Measurements from ENCODE around the gene GLIS1. TPM values are rescaled to one million over a fixed set of nuclear protein-coding genes. Genes with fewer than 3 reads are reported as not detected.

GLIS1 gene
- total RNA-seq, 4 donors from 2014 or later: 0.16 to 0.27 TPM; not detected in 2

DNA sequence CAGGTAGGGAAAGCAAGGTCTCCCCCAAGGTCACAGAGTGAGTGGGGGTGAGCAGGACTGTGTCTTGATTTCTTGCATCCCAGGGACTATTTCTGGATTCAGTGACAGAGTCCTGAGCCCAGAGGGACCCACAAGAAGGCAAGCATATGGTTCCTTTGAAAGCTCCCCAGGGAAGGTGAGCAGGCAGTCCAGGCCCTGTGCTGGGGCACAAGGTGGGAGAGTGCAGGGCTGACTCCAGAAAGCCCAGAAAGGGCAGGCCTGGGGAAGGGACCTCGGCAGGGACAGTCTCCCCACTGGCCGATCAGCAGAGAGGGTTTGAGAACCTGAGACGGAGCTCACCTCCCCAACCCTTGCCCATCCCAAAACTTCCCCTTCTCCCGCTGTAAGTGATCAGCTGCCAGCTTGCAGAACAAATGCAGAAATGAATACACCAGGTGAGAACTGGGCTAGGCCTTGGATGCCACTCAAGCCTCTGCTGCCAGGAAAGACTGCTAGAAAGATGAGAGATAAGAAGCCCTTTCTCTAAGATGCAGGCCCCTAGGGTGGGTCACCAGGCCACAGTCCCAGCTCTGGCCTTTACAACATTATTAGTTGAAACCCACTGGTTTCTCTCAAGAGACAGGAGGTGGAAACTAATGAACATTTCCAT is 121.0 kb downstream of the GLIS1 start:
- H3K27ac ChIP-seq: no peak overlapping the region
- peaks cover 0 to 6% (median 0%) of the 10 kb centered on the region in 3 donors for H3K4me1 ChIP-seq
- H3K36me3 ChIP-seq: no peaks in the 10 kb centered on the region
- H3K27me3 ChIP-seq: peaks cover 9% of the 10 kb centered on the region
- H3K4me3 ChIP-seq: no peak overlapping the region
- ATAC-seq: no peak
- no CpG with 5 or more reads among the region's 4 CpGs for WGBS, 2 donors (ENCODE audit: low coverage in 1 of 2)
- TF ChIP-seq POLR2AphosphoS5 (IDR thresholded peaks at IDR 0.05): no peak
- TF ChIP-seq, protein P1, sequence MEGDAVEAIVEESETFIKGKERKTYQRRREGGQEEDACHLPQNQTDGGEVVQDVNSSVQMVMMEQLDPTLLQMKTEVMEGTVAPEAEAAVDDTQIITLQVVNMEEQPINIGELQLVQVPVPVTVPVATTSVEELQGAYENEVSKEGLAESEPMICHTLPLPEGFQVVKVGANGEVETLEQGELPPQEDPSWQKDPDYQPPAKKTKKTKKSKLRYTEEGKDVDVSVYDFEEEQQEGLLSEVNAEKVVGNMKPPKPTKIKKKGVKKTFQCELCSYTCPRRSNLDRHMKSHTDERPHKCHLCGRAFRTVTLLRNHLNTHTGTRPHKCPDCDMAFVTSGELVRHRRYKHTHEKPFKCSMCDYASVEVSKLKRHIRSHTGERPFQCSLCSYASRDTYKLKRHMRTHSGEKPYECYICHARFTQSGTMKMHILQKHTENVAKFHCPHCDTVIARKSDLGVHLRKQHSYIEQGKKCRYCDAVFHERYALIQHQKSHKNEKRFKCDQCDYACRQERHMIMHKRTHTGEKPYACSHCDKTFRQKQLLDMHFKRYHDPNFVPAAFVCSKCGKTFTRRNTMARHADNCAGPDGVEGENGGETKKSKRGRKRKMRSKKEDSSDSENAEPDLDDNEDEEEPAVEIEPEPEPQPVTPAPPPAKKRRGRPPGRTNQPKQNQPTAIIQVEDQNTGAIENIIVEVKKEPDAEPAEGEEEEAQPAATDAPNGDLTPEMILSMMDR (IDR thresholded peaks at IDR 0.05): no peak
- no peak for TF ChIP-seq POLR2A (IDR thresholded peaks at IDR 0.05)
- TF ChIP-seq EP300 (IDR thresholded peaks at IDR 0.05): no peak
- no peaks in the 10 kb centered on the region for H3K9me3 ChIP-seq

DNA sequence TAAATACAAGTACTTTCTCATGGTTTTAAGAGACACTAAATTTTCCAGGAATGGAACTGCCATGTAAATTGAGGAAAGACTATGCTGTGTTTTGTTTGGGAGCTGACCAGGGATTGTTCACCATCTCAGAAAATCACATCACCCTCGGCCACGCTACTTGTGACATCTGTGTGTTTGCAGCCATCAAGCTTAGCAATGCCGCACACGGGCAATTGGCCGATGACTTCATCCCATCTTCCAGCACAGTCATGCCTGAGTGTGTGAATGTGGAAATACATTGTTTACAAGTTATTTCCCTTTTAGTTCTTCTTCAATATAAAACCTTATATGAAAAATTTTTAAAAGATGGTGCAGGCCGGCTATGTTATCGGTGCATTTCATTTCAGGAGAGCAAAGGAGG is 121.6 kb downstream of the GLIS1 start:
- H3K9me3 ChIP-seq: peaks cover 0 to under 1% (median 0%) of the 10 kb centered on the region in 3 donors
- WGBS, 2 donors (ENCODE audit: low coverage in 1 of 2): 77 to 81% methylated on average over 6 to 7 of the region's 7 CpGs
- H3K27ac ChIP-seq: no peak overlapping the region
- peaks cover 9% of the 10 kb centered on the region for H3K27me3 ChIP-seq
- ATAC-seq: no peak
- no peak overlapping the region for H3K4me3 ChIP-seq
- H3K4me1 ChIP-seq: peaks cover 0 to 6% (median 0%) of the 10 kb centered on the region in 3 donors
- TF ChIP-seq POLR2A (IDR thresholded peaks at IDR 0.05) (no peak), EP300 (IDR thresholded peaks at IDR 0.05) (no peak), POLR2AphosphoS5 (IDR thresholded peaks at IDR 0.05) (no peak)
- TF ChIP-seq, protein P1 (IDR thresholded peaks at IDR 0.05): no peak
- no peaks in the 10 kb centered on the region for H3K36me3 ChIP-seq

DNA sequence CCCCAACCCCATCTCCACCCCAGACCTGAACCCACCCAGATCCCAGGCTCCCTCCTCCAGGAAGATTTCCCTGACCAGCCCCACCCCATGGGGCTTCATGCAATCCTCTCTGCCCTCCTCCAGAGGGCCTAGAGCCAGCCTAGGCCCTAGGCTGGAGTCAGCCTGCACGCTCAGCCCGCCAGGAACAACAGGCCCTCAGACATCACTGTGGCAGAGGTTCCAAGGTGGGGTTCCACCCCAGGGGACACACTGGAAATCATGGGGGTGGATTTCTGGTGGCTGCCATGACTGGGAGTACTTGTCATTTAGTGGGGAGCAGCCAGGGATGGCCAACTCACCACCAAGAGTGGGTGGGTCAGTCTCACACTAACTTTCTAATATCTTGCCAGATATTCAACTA is 122.0 kb downstream of the GLIS1 start:
- H3K9me3 ChIP-seq: peaks cover 0 to 5% (median 0%) of the 10 kb centered on the region in 3 donors
- ATAC-seq: no peak
- no CpG with 5 or more reads among the region's 2 CpGs for WGBS, 2 donors (ENCODE audit: low coverage in 1 of 2)

DNA sequence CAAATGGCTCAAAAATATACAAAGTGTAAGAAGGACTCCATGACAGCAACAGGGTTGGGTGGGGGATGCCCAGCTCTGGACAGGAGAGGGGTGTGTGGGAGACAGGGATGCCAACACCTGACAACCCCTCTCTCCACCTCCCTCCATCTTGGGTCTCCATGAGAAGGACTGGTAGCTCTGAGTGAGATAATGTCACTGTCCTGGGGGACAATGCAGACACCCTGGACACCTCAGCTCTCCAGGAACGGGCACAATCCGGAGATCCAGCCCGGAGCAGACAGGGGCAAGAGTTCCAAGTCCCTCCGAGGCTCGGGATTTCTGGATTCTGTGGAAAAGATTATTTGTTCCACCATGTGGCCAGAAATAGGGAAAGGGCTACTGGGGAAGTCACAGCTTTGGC is 122.5 kb downstream of the GLIS1 start:
- no peak overlapping the region for H3K4me3 ChIP-seq
- H3K36me3 ChIP-seq: no peaks in the 10 kb centered on the region
- WGBS, 2 donors (ENCODE audit: low coverage in 1 of 2): 80% methylated on average over 5 of the region's 5 CpGs; no CpG with 5 or more reads in 1 of the 2 donors
- TF ChIP-seq, protein P1 (IDR thresholded peaks at IDR 0.05): no peak
- TF ChIP-seq POLR2A (IDR thresholded peaks at IDR 0.05): no peak
- no peak for TF ChIP-seq EP300 (IDR thresholded peaks at IDR 0.05)
- TF ChIP-seq POLR2AphosphoS5 (IDR thresholded peaks at IDR 0.05): no peak
- no peak for ATAC-seq
- peaks cover 0 to 6% (median 0%) of the 10 kb centered on the region in 3 donors for H3K4me1 ChIP-seq
- H3K9me3 ChIP-seq: peaks cover 0 to 9% (median 0%) of the 10 kb centered on the region in 3 donors
- peaks cover 9% of the 10 kb centered on the region for H3K27me3 ChIP-seq
- H3K27ac ChIP-seq: no peak overlapping the region

More for the DNA sequence above, 122.0 kb downstream of the GLIS1 start:
- no peak overlapping the region for H3K27ac ChIP-seq
- H3K4me3 ChIP-seq: no peak overlapping the region
- peaks cover 9% of the 10 kb centered on the region for H3K27me3 ChIP-seq
- no peaks in the 10 kb centered on the region for H3K36me3 ChIP-seq
- TF ChIP-seq POLR2A (IDR thresholded peaks at IDR 0.05): no peak
- TF ChIP-seq EP300 (IDR thresholded peaks at IDR 0.05): no peak
- no peak for TF ChIP-seq POLR2AphosphoS5 (IDR thresholded peaks at IDR 0.05)
- TF ChIP-seq, protein P1 (IDR thresholded peaks at IDR 0.05): no peak
- peaks cover 0 to 6% (median 0%) of the 10 kb centered on the region in 3 donors for H3K4me1 ChIP-seq

DNA sequence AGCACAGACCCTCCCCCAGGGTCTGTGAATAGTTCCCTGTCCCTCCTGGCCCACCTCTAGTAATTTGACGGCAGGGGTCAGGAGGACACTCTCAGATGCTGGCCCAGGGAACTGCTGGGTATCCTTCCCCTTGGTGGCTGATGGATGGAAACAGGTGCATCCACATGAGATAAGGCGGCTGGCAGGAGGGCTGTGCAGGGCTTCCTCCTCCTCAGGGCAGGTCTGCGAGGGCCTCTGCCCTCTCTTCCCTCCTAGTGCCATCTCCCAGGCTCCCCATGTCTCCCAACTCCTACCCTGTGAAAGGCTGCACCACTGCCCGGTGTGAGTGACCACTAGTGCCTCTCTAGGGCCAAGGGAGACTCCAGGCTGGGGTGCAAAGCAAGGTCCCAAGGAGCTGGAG is 123.9 kb downstream of the GLIS1 start:
- no peak for ATAC-seq
- H3K27me3 ChIP-seq: peaks cover 9% of the 10 kb centered on the region
- WGBS, 2 donors (ENCODE audit: low coverage in 1 of 2): 80 to 100% methylated on average over 1 of the region's 4 CpGs
- no peak for TF ChIP-seq EP300 (IDR thresholded peaks at IDR 0.05)
- TF ChIP-seq POLR2AphosphoS5 (IDR thresholded peaks at IDR 0.05): no peak
- TF ChIP-seq, protein P1 (IDR thresholded peaks at IDR 0.05): no peak
- no peak for TF ChIP-seq POLR2A (IDR thresholded peaks at IDR 0.05)
- H3K9me3 ChIP-seq: peaks cover 0 to 23% (median 0%) of the 10 kb centered on the region in 3 donors
- H3K4me1 ChIP-seq: peaks cover 0 to under 1% (median 0%) of the 10 kb centered on the region in 3 donors
- no peak overlapping the region for H3K4me3 ChIP-seq
- H3K36me3 ChIP-seq: no peaks in the 10 kb centered on the region
- no peak overlapping the region for H3K27ac ChIP-seq
